ENCODE results near the gene TEAD1.

TEAD1 gene

GRCh38 chr11:12768726-12769673, 94.8 kb downstream of the TEAD1 start:
- no peak for DNase-seq

GRCh38 chr11:12769834-12770345, 95.7 kb downstream of the TEAD1 start:
- no peak for DNase-seq

GRCh38 chr11:12770435-12770834, 96.2 kb downstream of the TEAD1 start:
- DNase-seq, result no peak

- DNase-seq, result no peak
Measured at GRCh38 chr11:12770966-12771597, 96.9 kb downstream of the TEAD1 start.

GRCh38 chr11:12771875-12772274, 97.7 kb downstream of the TEAD1 start:
- DNase-seq, result no peak

GRCh38 chr11:12772324-12772723, 98.1 kb downstream of the TEAD1 start:
- no peak for DNase-seq

- DNase-seq, result no peak
Measured at GRCh38 chr11:12773591-12773990, 99.4 kb downstream of the TEAD1 start.

- DNase-seq, result no peak
Measured at GRCh38 chr11:12775955-12776354, 101.7 kb downstream of the TEAD1 start.

- no peak for DNase-seq
Measured at GRCh38 chr11:12777208-12777874, 103.1 kb downstream of the TEAD1 start.

GRCh38 chr11:12778240-12778905, 104.2 kb downstream of the TEAD1 start:
- DNase-seq, result no peak

GRCh38 chr11:12783765-12784164, 109.5 kb downstream of the TEAD1 start:
- no peak for DNase-seq

GRCh38 chr11:12784445-12784844, 110.2 kb downstream of the TEAD1 start:
- no peak for DNase-seq

GRCh38 chr11:12784987-12785386, 110.8 kb downstream of the TEAD1 start:
- DNase-seq, result no peak

GRCh38 chr11:12785901-12786300, 111.7 kb downstream of the TEAD1 start:
- DNase-seq, result no peak

GRCh38 chr11:12786450-12786849, 112.2 kb downstream of the TEAD1 start:
- DNase-seq, result no peak

GRCh38 chr11:12786891-12787290, 112.7 kb downstream of the TEAD1 start:
- DNase-seq, result no peak

- DNase-seq, result no peak
Measured at GRCh38 chr11:12787847-12788246, 113.6 kb downstream of the TEAD1 start.

- DNase-seq, result no peak
Measured at GRCh38 chr11:12789054-12789453, 114.8 kb downstream of the TEAD1 start.

- DNase-seq, result no peak
Measured at GRCh38 chr11:12789596-12790215, 115.5 kb downstream of the TEAD1 start.

GRCh38 chr11:12790861-12791616, 116.8 kb downstream of the TEAD1 start:
- DNase-seq, result no peak

- DNase-seq, result no peak
Measured at GRCh38 chr11:12792018-12792417, 117.8 kb downstream of the TEAD1 start.

- DNase-seq, result no peak
Measured at GRCh38 chr11:12792590-12792989, 118.4 kb downstream of the TEAD1 start.

Measured in hippocampal formation (tissue), 2 donors.